ENCODE data around the gene FAM20B.

FAM20B gene

DNA sequence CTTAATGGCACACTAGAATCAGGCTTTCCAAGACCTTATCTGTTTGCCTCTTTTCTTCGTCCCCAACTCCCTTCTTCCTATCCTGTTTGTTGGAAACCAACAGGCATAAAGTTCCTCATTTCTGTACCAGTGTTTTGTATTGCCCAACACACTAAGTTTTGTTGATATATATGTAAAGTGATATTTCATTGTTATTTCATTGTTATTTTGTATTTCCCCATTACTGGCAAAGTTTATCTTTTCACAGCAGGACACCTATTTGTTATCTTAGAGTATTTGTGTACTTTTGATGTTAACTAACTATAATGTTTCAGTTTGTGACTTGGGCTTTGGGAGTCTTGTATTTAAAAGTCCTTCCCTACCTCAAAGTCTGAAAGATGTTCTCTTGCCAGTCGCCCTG, 27.1 kb downstream of the FAM20B start:
- Histone ChIP-seq H3K9me3 (replicated peaks; ENCODE audit: insufficient read depth, low read length) (no peaks in the 10 kb centered on the region), H4K20me1 (ENCODE audit: insufficient read depth, low read length) (no peaks in the 10 kb centered on the region), H3K4me1 (ENCODE audit: low read length) (no peaks in the 10 kb centered on the region), H3K36me3 (replicated peaks; ENCODE audit: insufficient read depth, low read length) (no peaks in the 10 kb centered on the region), H3K4me3 (ENCODE audit: low read length) (no peak overlapping the region), H3F3A (ENCODE audit: insufficient read depth, low read length) (no peaks in the 10 kb centered on the region), H3K4me2 (ENCODE audit: low read depth, low read length) (no peak overlapping the region), H3K9ac (ENCODE audit: low read length) (no peak overlapping the region), H3K27me3 (replicated peaks; ENCODE audit: insufficient read depth, low read length) (no peaks in the 10 kb centered on the region), H2AFZ (ENCODE audit: low read length) (no peak overlapping the region), H3K79me2 (ENCODE audit: low read length) (no peaks in the 10 kb centered on the region), H3K27ac (ENCODE audit: low read length) (no peak overlapping the region), H3K9me2 (replicated peaks; ENCODE audit: insufficient read depth, low read length) (no peaks in the 10 kb centered on the region)
- TF ChIP-seq EZH2 (optimal IDR thresholded peaks at IDR 0.05; ENCODE audit: low read depth, low read length) (no peak), CTCF (IDR thresholded peaks at IDR 0.05; ENCODE audit: low read length) (no peak), EZH2phosphoT487 (IDR thresholded peaks at IDR 0.05; ENCODE audit: low read length) (no peak)
- DNase-seq = no peak

DNA sequence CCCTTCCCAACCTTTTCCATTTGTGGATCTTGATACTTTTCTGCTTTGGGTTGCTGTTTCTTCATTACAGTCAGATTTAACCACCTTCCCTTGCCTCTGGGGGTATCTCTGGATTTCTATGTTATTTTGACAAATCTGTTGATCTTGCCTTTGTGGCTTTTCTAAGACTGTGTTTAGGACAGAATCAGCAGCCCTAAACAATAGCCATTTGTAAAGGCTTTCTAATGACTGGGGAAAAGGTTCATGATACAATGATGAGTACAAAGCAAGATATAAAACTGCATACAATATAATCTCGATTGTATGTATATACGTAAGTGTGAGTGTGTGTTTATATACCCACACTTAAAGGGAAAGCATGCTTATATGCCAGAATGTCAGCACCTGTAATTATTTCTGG, 27.8 kb downstream of the FAM20B start:
- H3K9me3 ChIP-seq (replicated peaks; ENCODE audit: insufficient read depth, low read length) = no peaks in the 10 kb centered on the region
- H2AFZ ChIP-seq (ENCODE audit: low read length) = no peak overlapping the region
- no peak overlapping the region for H3K4me3 ChIP-seq (ENCODE audit: low read length)
- H3K4me2 ChIP-seq (ENCODE audit: low read depth, low read length) = no peak overlapping the region
- no peaks in the 10 kb centered on the region for H3K9me2 ChIP-seq (replicated peaks; ENCODE audit: insufficient read depth, low read length)
- no peak for DNase-seq
- no peaks in the 10 kb centered on the region for H4K20me1 ChIP-seq (ENCODE audit: insufficient read depth, low read length)
- TF ChIP-seq CTCF (IDR thresholded peaks at IDR 0.05; ENCODE audit: low read length) (no peak), EZH2 (optimal IDR thresholded peaks at IDR 0.05; ENCODE audit: low read depth, low read length) (no peak), EZH2phosphoT487 (IDR thresholded peaks at IDR 0.05; ENCODE audit: low read length) (no peak)
- no peak overlapping the region for H3K9ac ChIP-seq (ENCODE audit: low read length)
- H3F3A ChIP-seq (ENCODE audit: insufficient read depth, low read length) = no peaks in the 10 kb centered on the region
- H3K4me1 ChIP-seq (ENCODE audit: low read length) = no peaks in the 10 kb centered on the region
- no peaks in the 10 kb centered on the region for H3K36me3 ChIP-seq (replicated peaks; ENCODE audit: insufficient read depth, low read length)
- H3K27ac ChIP-seq (ENCODE audit: low read length) = no peak overlapping the region
- H3K27me3 ChIP-seq (replicated peaks; ENCODE audit: insufficient read depth, low read length) = no peaks in the 10 kb centered on the region
- no peaks in the 10 kb centered on the region for H3K79me2 ChIP-seq (ENCODE audit: low read length)

- H3K9me2 ChIP-seq (replicated peaks; ENCODE audit: insufficient read depth, low read length) = no peaks in the 10 kb centered on the region
- no peak for DNase-seq
- no peaks in the 10 kb centered on the region for H3K36me3 ChIP-seq (replicated peaks; ENCODE audit: insufficient read depth, low read length)
- no peaks in the 10 kb centered on the region for H3K9me3 ChIP-seq (replicated peaks; ENCODE audit: insufficient read depth, low read length)
- H3K27ac ChIP-seq (ENCODE audit: low read length) = no peak overlapping the region
- H3F3A ChIP-seq (ENCODE audit: insufficient read depth, low read length) = no peaks in the 10 kb centered on the region
- no peak overlapping the region for H3K9ac ChIP-seq (ENCODE audit: low read length)
- no peaks in the 10 kb centered on the region for H3K27me3 ChIP-seq (replicated peaks; ENCODE audit: insufficient read depth, low read length)
- no peaks in the 10 kb centered on the region for H4K20me1 ChIP-seq (ENCODE audit: insufficient read depth, low read length)
- H3K4me1 ChIP-seq (ENCODE audit: low read length) = no peaks in the 10 kb centered on the region
- H3K4me2 ChIP-seq (ENCODE audit: low read depth, low read length) = no peak overlapping the region
- TF ChIP-seq EZH2 (optimal IDR thresholded peaks at IDR 0.05; ENCODE audit: low read depth, low read length) = no peak
- no peak overlapping the region for H2AFZ ChIP-seq (ENCODE audit: low read length)
- no peak overlapping the region for H3K4me3 ChIP-seq (ENCODE audit: low read length)
- H3K79me2 ChIP-seq (ENCODE audit: low read length) = no peaks in the 10 kb centered on the region
Measured at GRCh38 chr1:179055937-179056336, 30.2 kb downstream of the FAM20B start.

- no peak overlapping the region for H3K4me3 ChIP-seq (ENCODE audit: low read length)
- H3K4me1 ChIP-seq (ENCODE audit: low read length) = no peaks in the 10 kb centered on the region
- no peaks in the 10 kb centered on the region for H3K9me2 ChIP-seq (replicated peaks; ENCODE audit: insufficient read depth, low read length)
- TF ChIP-seq EZH2phosphoT487 (IDR thresholded peaks at IDR 0.05; ENCODE audit: low read length) = no peak
- no peak for TF ChIP-seq EZH2 (optimal IDR thresholded peaks at IDR 0.05; ENCODE audit: low read depth, low read length)
- no peak for TF ChIP-seq CTCF (IDR thresholded peaks at IDR 0.05; ENCODE audit: low read length)
- H3F3A ChIP-seq (ENCODE audit: insufficient read depth, low read length) = no peaks in the 10 kb centered on the region
- H2AFZ ChIP-seq (ENCODE audit: low read length) = no peak overlapping the region
- H3K9me3 ChIP-seq (replicated peaks; ENCODE audit: insufficient read depth, low read length) = no peaks in the 10 kb centered on the region
- no peaks in the 10 kb centered on the region for H3K79me2 ChIP-seq (ENCODE audit: low read length)
- no peaks in the 10 kb centered on the region for H4K20me1 ChIP-seq (ENCODE audit: insufficient read depth, low read length)
- no peak for DNase-seq
- H3K9ac ChIP-seq (ENCODE audit: low read length) = no peak overlapping the region
- H3K27ac ChIP-seq (ENCODE audit: low read length) = no peak overlapping the region
- H3K27me3 ChIP-seq (replicated peaks; ENCODE audit: insufficient read depth, low read length) = no peaks in the 10 kb centered on the region
- no peak overlapping the region for H3K4me2 ChIP-seq (ENCODE audit: low read depth, low read length)
- H3K36me3 ChIP-seq (replicated peaks; ENCODE audit: insufficient read depth, low read length) = no peaks in the 10 kb centered on the region
Measured at GRCh38 chr1:179058487-179059483, 33.1 kb downstream of the FAM20B start.
